HG03039 (cell line): ENCODE measurements around the gene CSNK1D.
A peak's percentile ranks its signal among the peaks of the same experiment; 100 is the strongest.
"Not testable (repeated sequence)": the region's sequence is repeated elsewhere in the genome, so short reads cannot be mapped to it uniquely, and the experiment has no call there.

Source experiments
- ATAC-seq: cut with Tn5 transposase; IDR thresholded peaks from one replicate; pipeline ENCODE4 v1.9.1; 2021; ENCODE audit warnings: mild to moderate bottlenecking, moderate library complexity; ENCODE audit not compliant: unreplicated experiment

Gene CSNK1D

DNA sequence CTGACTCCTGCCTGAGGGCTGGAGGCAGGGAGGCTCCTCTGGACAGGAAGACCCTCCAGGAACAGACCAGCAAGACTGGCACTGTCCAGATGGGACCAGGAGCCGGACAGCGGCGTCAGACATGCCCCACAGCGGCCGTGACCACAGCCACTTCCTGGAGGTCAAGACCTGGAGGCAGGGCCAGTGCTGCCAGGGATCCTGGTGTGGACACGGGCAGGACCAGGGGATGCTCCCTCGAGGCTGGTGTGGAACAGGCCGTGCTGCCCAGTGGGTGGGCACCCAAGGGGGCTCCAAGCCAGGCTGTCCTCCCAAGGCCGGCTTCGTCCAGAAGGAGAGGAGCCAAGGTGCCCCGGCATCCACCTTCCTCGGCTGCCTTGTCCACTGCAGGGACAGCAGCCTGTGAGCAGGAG, 56.4 kb downstream of the CSNK1D start:
- no peak for ATAC-seq

DNA sequence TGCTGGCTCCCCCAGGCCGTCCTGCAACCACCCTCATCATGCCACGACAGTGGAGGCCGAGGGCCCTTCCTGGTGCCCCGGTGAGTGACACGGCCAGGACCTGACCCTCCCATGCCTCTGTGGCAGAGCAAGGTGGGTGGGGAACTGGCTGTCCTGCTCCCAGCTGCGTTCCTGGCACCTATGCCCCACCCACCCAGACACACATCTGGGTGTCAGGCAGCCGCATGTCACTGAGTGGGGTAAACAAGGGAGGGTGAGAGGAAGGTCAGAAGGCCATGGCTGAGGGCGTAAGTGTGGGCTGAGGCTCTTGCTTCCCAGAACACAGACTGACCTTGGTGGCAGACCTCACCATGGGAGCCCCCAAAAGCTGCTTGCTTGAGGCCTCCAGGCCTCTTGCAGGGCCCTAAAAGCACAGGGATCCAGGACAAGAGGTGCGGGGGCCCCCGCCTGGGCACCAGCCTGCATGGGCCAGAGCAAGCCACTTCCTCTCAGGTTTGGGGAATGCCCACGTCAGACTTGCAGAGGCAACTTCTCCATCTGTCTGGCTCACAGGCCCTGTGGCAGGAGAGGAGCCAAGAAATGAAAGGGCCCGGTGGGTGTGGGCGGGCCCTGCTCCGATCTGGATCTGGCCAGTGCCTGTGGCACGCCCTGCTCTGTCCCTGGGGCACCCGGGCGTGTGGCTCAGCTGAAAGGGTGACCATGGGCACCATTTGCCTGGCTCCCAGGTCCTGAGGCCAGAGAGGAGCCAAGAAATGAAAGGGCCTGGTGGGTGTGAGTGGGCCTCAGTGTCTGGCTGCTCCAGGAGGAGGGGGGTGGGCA, 57.0 kb downstream of the CSNK1D start:
- no peak for ATAC-seq

DNA sequence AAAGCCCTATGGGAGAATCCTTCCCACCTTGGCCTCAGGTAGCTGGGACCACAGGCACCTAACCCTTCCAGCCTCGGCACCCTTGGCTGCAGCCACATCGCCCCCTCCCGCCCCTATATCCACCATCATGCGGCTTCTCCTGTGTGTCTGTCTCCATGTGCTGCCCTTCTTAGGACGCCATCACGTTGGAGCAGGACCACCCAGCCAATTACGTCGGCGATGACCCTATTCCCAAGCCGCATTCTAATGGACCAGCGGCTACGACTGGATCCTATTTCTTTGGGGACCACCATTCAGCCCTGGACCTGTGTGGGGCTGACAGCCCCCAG, 57.6 kb downstream of the CSNK1D start:
- ATAC-seq: no peak

DNA sequence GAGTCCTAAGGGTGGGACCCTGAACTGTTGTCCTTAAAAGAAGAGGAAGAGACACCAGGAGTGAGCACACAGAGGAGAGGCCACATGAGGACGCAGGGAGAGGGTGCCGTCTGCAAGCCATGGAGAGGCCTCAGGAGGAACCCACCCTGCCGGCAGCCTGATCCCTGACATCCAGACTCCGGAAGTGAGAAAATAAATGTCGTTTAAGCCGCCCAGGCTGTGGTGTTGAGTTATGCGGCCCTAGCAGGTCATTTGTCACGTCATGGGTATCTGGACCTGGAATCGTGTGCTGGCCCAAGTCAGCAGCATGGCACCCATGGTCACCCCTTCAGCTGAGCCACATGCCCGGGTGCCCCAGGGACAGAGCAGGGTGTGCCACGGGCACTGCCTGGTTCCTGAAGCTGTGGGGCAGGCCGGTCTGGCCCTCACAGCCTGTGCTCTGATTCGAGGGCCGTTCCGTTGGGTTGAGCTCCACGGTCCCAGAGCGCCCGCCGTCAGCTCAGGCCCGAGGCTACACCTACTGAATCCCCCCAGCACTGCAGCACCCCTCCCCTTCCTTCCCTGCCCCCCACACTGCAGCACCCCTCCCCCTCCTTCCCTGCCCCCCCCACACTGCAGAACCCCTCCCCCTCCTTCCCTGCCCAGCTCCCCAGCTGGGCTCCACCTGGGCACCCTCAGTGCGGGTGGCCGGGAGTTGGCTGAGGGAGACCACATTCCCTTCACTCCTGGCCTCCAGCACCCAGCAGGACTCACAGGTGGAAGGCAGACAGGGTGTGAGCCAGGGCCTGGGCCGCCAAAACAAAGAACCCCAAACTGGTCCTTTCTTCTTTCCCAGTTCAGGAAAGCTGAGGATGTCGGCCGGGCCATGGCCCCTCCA, 58.2 kb downstream of the CSNK1D start:
- ATAC-seq: no peak

DNA sequence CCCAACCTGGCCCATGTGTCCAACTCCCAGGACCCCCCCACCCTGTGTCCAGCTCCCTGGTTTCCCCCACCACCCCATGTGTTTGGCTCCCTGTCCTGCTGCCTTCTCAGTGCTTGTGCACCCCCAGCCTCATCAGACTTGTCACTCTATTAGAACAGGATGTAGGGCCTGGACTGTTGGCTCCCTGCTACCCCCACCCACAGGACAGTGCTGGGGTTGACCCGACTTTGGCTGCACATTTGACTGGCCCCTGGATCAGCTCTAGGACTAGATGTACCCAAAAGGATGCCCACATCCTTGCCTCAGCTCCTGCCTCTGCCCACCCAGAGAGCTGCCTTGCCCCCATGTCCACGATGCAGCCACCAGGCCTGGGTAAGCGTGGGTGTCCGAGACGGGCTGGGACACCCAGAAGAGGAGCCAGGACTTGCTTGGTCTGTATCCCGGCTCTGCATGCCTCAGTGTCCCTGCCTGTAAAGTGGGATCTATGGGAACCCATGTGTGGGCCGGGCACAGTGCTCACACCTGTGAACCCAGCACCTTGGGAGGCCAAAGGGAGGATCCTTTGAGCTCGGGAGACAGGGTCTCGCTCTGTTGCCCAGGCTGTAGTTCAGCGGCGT, 59.4 kb downstream of the CSNK1D start:
- ATAC-seq: no peak

DNA sequence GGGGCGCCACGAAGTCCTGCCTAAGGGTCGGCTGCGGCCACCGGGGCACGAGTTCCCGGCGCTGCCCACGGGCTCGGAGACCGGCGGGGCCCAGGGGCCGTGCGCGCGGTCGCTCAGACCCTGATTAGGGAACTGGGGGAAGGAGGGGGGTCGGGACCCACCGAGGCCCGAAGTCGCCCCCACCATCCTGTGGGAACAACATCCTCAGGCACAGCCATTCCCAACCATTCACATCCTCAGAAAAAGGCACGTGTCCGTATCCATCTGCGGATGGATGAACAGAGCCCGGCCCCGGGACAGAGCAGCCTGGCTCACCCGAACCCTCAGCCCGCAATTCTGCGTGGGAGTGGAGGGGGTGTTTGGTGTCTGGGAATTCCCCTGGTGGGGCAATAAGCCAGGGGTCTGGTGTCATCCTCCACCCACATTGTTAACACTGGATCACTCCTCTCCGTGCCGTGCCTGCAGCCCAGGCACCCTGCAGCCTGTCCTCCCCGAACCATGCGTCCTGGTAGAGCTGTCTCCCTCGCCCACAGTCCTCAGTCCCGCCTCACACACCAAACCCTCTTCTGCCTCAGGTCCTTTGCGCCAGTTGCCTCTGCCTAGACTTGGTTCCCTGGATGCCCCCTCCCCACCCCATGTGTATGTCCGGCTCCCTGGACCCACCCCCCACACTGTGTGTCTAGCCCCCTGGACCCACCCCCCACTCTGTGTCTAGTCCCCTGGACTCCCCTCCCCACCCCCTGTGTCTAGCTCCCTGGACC, 60.1 kb downstream of the CSNK1D start:
- no peak for ATAC-seq

DNA sequence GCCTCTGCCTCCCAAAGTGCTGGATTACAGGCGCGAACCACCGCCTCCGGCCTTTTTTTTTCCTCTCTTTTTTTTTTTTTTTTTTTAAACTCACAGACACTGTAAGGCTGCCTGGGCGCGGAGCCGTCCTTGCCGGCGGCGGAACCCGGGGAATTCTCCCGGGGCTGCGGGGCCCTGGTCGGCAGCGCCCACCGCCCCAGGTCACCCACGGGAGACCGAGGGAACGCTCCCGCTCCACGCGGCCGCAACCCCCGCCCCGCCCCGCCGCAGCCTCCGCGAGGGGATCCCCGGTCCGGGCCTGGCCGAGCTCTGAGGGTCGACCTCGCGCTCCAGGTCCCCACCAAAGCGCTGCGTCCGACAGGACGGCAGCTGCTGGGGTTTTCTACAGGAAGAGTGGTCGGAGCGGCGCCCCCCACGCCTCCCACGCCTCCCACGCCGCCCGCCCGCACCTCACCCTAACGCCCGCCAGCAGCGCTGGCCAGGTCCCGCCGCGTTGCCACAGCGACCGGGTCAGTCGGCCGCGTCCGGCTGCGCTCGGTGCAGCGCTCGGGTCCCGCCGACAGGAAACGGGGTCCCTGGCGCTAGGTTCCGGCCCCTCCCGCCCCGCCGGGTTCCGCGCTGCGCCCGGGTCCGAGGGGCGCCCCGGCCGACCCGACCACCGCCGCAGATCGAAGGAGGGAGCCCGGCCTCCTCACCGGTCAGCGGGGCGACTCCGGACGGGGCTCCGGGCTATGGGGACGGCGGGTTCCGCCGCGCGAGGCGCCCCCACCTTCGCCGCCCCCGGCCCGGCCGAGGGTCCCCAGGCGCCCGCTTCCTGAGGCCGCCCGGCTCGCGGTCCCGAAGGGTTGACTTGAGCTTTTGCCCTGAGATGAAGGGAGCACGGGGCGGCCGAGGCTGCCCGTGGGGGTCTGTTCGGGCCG, 60.9 kb downstream of the CSNK1D start, which contains the start of gene CCDC57:
Gene CCDC57, minus strand, starts transcription at position 512 of the 920 bp plus-strand sequence. CDS start 10,898 bp downstream, outside the sequence.
- ATAC-seq: no peak

DNA sequence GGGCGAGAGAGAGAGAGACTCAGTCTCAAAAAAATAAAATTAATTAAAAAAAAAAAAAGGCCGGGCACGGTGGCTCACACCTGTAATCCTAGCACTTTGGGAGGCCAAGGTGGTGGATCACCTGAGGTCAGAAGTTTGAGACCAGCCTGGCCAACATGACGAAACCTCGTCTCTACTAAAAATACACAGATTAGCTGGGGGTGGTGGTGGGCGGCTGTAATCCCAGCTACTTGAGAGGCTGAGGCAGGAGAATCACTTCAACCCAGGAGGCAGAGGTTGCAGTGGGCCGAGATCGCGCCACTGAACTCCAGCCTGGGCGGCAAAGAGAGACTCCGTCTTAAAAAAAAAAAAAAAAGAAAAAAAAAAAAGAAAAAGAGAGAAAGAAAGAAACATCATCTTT, 62.8 kb downstream of the CSNK1D start:
- not testable (repeated sequence) for ATAC-seq

DNA sequence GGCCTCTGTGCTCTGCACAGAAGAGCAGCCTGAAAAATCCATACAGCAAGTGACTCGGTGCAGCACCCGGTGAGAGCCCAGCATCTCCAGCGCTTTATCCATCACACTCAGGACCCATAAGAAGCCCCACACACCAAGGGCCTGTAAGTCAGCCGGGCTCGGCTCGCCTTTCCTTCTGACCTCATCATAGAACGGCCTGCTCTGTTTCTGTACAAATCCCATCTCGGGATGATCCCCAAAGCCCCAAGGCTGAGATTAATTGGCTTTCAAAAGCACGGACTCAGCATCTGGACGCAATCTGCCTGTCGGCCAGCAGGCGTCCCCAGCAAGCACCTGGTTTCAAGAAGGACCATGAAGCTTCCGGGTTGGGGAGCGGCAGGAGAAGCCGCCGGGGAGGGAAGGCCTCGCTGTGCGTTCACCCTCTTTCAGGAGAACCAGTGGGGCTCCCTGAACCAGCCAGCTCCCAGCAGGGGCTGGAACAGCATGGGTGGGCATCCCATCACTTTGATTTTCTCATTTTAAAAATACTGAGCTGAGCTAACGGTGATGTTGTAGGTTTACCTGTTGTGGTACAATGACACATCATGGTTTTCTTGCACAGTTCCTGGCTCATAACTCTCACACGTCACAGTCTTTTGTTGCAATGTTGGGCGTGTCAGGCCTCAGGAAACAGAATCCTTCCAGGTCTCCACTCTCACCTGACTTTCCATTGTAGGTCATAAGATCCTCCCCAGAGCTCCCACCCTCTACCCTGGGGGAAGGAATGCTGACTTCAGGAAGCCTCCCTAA, 67.6 kb downstream of the CSNK1D start:
- peak; percentile 62 for ATAC-seq

DNA sequence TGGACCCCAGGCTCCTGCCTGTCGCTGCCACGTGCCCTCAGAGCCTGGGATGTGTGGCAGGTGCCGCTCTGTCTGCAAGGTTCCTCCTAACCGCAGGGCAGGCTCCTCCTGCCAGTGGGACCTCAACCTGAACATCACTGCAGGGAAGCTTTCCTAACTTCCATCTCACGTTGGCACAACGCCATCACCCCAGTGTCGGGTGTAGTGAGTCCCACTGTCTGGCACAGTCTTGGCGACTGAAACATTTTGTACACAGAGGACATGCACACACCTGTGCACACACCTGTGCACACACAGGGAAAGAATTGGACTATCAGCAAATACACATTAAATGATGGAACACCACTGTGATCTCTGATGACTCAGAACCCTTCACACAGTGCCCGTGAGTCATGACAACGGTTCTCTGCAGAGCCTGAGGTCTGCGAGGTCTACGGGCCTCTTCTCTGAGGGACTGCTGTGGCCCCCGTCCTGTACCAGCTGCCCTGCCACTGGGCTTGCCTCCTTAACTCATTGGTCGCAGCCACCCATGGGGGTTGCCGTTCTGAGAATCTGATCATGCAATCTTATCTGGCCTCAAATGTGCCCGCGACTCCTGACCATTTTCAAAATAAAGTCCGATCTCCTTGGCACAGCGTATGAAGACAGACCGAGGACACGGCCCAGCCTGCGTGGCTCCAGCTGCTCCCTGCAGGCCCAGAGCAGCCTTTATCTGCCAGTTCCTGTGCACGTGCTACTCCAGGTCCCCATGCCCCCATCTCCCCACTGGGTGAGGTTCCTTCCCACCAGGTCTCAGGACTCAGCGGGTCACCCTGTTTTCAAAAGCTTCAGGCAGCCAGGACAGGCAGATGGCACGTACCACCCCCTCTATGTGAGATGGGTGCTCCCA, 68.4 kb downstream of the CSNK1D start:
- no peak for ATAC-seq

DNA sequence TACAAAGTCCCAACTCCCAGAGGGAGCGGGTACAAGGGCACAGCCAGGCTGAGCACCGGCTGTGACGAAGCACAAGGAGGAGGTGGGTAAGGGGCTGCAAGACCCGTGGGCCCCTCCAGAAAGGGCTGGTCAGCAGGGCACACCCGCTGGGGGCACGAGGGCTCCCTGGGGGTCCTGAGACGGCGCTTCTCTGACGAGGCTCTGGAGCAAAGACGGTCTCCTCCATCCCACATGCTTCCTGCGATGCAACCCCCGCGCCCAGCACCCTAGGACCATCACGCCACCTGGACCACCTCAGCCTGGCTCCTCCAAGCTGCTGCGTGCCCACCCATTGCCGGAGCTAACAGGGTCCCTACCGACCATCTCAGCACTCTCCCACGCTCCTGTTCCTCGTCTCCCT, 69.6 kb downstream of the CSNK1D start:
- no peak for ATAC-seq

DNA sequence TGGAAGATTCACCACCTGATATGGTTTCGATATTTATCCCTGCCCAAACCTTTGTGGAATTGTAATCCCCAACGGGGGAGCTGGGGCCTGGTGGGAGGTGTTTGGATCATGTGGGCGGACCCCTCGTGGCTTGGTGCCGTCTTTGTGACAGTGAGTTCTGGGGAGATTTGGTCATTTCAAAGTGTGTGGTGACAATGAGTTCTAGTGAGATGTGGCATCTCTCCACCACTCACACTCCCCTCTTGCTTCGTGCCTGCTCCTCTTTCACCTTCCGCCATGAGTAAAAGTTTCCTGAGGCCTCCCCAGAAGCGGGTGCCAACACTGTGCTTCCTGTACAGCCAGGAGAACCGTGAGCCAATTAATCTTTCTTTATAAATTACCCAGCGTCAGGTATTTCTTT, 70.5 kb downstream of the CSNK1D start:
- no peak for ATAC-seq

DNA sequence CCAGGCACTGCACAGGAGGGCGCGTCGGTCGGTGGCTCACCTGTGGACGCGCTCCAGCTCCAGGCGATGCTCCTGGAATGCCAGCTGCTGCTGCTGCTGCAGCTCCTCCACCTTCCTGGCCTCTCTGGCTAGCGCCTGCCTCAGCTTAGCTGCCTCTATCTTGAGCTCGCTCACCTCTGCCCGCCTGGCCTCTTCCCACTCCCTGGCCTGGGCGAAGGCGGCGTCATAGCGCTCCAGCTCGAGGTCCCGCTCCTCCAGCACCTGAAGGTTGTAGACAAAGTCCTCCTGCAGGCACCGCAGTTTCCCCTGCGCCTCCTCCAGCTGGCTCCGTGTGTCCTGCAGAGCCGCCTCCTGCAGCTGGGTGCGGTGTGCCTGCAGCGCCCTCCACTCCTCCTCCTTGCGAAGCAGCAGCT, 72.0 kb downstream of the CSNK1D start:
- no peak for ATAC-seq

DNA sequence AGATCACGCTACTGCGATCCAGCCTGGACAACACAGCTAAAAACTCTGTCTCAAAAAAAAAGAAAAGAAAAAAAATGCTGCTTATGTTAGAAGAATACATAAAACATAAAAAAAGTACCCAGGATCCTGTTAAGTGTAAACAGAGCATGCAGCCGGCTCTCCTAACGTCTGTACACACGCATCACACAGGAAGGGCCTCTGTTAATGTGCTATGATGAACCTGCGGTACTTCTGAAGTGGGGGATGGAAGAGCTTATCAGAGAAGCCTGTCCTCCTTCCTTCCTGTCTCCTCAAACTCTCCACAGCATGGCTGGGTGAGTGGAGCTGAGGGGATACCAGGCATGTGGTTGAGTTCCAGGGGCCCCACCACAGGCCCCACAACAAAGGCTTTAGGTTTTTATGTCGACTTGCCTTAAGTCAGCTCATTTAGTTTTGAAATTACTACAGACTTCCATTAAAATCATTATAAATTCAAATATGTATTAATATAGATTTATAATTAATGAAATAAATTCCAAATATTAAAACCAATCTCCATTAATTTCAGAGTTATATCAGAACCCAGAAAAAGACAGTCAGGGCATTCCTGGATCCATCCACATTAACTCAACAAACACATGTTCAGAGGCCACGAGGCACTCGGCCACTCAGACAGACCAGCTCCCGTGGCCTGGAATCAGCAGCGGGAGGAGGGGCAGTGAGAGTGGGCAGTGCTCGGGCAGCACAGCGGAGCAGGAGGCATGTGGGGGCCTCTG, 72.6 kb downstream of the CSNK1D start:
- no peak for ATAC-seq

DNA sequence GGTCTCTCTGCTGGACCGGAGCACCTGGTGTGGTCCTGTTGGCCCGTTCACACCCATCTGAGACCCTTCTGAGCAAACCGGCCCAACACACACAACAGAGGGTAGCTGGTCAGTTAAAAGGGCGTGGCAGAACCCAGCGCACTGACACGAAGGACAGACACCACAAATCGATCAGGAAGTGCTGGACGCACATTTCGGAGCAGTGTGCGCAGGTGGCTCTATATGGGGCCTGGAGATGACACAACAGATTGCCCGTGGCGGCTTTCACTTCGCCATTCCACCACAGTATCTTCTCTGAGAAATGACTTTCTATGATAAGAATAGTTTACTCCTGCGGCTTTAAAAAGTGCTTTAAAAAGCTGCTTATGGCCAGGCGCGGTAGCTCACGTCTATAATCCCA, 73.4 kb downstream of the CSNK1D start:
- no peak for ATAC-seq

DNA sequence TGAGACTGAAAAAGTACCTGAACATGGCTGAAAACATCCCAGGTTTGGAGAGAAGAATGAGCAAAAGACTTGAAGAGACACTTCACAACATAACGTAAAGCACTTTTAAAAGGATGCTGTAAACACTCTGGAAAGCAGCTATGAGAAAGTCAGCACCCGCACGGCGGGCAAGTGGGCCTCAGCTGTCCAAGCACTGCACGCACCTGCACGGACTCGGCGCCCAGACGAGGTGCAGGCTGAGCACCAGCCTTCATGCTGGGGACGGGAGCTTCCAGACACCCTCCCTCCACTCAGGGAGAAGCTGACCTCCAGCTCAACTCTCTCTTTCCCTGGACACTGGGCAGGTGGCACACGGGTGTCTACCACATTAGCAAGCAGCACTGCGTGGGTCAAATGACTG, 74.0 kb downstream of the CSNK1D start:
- no peak for ATAC-seq

DNA sequence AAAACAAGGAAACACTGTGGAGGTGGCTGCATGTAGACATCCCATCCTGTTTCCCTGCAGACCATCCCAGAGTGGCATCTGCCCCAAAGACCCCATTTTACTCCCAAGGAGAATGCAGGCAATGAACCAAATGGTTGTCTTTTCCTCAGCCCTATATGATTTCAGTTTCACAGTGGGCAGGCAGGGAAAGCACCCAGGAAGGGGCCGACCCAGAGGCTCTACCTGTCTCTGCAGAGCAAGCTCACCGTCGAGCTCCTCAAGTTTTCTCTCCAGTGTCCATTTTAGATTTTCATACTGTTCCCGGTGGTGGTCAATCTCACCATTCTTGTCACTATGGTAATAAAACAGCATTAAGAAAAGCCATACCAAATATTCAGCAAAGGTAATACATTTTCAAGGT, 75.4 kb downstream of the CSNK1D start:
- no peak for ATAC-seq
